ENCODE results near the gene GJC3.
A peak's percentile ranks its signal among the peaks of the same experiment; 100 is the strongest.

Gene GJC3

GRCh38 chr7:99928188-99928587 lies 1.2 kb downstream of the GJC3 start:
- Histone ChIP-seq H3K27ac (ENCODE audit: low read depth, low read length) (no peak overlapping the region), H3K4me1 (ENCODE audit: control insufficient read depth, insufficient read depth, low read length) (peaks cover 11% of the 10 kb centered on the region; the same call in 1 of the 2 replicates), H3K36me3 (ENCODE audit: control insufficient read depth, insufficient read depth, low read length) (no peaks in the 10 kb centered on the region), H3K9me3 (ENCODE audit: control insufficient read depth, insufficient read depth, low read length) (no peaks in the 10 kb centered on the region), H3K4me3 (ENCODE audit: low read depth, low read length) (no peak overlapping the region), H3K9ac (ENCODE audit: low read depth, low read length) (no peak overlapping the region), H3K27me3 (ENCODE audit: control insufficient read depth, insufficient read depth, low read length) (peaks cover 5% of the 10 kb centered on the region; the same call in 1 of the 2 replicates)

DNA sequence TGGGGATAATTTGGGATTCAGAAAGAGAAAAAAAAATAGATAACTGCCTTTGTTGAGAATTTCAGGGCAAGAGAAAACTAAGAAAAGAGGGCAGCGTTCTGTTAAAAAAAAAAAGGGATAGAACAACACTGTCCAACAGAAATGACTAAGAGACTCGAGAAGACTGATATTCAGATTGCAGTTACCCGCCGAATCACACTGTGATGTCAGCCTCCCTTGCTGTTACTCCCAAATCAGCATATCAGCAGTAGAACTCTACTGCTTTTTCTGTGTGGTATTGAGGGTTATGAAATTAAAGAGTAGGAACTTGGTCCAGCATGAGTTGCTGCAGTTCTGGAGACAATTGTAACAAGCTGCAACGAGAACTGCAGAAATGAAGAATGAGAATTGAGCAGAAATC lies 1.9 kb downstream of the GJC3 start:
- Histone ChIP-seq H3K36me3 (ENCODE audit: control insufficient read depth, insufficient read depth, low read length) (no peaks in the 10 kb centered on the region), H3K27ac (ENCODE audit: low read depth, low read length) (no peak overlapping the region), H3K9me3 (ENCODE audit: control insufficient read depth, insufficient read depth, low read length) (no peaks in the 10 kb centered on the region), H3K27me3 (ENCODE audit: control insufficient read depth, insufficient read depth, low read length) (peaks cover 5% of the 10 kb centered on the region; the same call in 1 of the 2 replicates), H3K4me1 (ENCODE audit: control insufficient read depth, insufficient read depth, low read length) (peaks cover 11% of the 10 kb centered on the region; the same call in 1 of the 2 replicates), H3K4me3 (ENCODE audit: low read depth, low read length) (no peak overlapping the region), H3K9ac (ENCODE audit: low read depth, low read length) (no peak overlapping the region)

- Histone ChIP-seq H3K4me3 (ENCODE audit: low read depth, low read length) (no peak overlapping the region), H3K27ac (ENCODE audit: low read depth, low read length) (no peak overlapping the region), H3K36me3 (ENCODE audit: control insufficient read depth, insufficient read depth, low read length) (no peaks in the 10 kb centered on the region), H3K4me1 (ENCODE audit: control insufficient read depth, insufficient read depth, low read length) (peaks cover 11% of the 10 kb centered on the region; the same call in 1 of the 2 replicates), H3K9ac (ENCODE audit: low read depth, low read length) (no peak overlapping the region), H3K27me3 (ENCODE audit: control insufficient read depth, insufficient read depth, low read length) (peaks cover 5% of the 10 kb centered on the region; the same call in 1 of the 2 replicates), H3K9me3 (ENCODE audit: control insufficient read depth, insufficient read depth, low read length) (no peaks in the 10 kb centered on the region)
Measured at GRCh38 chr7:99926321-99926720, 3.1 kb downstream of the GJC3 start.

DNA sequence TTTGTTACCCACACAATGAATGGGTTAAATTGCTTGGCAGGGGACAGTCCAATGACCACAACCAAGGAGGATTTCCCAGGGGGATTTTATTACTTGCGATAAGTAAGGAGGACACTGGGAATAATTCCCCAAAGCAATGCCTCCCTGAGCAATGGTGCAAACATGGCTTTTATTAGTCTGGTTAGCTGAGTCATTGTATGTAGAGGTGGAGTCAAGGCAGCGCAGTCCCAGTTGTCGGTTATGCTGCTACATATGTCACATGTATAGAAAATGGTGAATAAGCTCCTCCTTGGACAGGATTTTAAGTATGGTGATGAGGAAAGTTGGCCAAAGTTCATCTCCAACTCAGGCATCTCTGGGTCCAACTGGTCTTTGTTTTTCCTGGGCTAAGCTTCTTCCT lies 6.2 kb downstream of the GJC3 start:
- Histone ChIP-seq H3K27ac (ENCODE audit: low read depth, low read length) (no peak overlapping the region), H3K4me1 (ENCODE audit: control insufficient read depth, insufficient read depth, low read length) (no peaks in the 10 kb centered on the region), H3K9ac (ENCODE audit: low read depth, low read length) (no peak overlapping the region), H3K4me3 (ENCODE audit: low read depth, low read length) (no peak overlapping the region), H3K27me3 (ENCODE audit: control insufficient read depth, insufficient read depth, low read length) (peaks cover under 1% of the 10 kb centered on the region; the same call in 1 of the 2 replicates), H3K36me3 (ENCODE audit: control insufficient read depth, insufficient read depth, low read length) (no peaks in the 10 kb centered on the region), H3K9me3 (ENCODE audit: control insufficient read depth, insufficient read depth, low read length) (peaks cover 7% of the 10 kb centered on the region; the same call in 1 of the 2 replicates)

DNA sequence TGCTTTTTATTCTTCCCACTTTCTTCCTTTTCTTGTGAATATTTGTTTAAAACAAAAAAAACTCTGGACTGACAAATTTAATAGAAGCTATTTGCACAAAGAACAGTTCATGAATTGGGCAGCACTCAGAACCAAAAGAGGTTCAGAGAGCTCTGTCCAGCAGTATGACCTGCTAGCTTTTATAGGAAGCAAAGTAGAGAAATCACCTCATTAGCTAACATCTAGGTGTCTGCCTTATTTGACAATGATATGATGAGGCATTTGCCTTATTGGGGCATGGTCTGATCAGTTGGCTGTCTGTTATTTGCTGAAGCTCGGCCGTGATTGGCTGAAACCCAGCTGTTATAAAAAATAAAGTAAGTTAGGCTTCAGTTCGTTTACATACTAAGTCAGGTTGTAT lies 9.3 kb downstream of the GJC3 start:
- H3K27me3 ChIP-seq (ENCODE audit: control insufficient read depth, insufficient read depth, low read length) = no peaks in the 10 kb centered on the region; the same call in 1 of the 2 replicates
- peaks cover 7% of the 10 kb centered on the region; the same call in 1 of the 2 replicates for H3K9me3 ChIP-seq (ENCODE audit: control insufficient read depth, insufficient read depth, low read length)
- H3K36me3 ChIP-seq (ENCODE audit: control insufficient read depth, insufficient read depth, low read length) = peaks cover 23% of the 10 kb centered on the region
- H3K27ac ChIP-seq (ENCODE audit: low read depth, low read length) = no peak overlapping the region
- H3K4me3 ChIP-seq (ENCODE audit: low read depth, low read length) = peak overlapping the region; percentile 84
- H3K9ac ChIP-seq (ENCODE audit: low read depth, low read length) = no peak overlapping the region
- no peaks in the 10 kb centered on the region for H3K4me1 ChIP-seq (ENCODE audit: control insufficient read depth, insufficient read depth, low read length)

GRCh38 chr7:99919814-99920112 lies 9.7 kb downstream of the GJC3 start:
- Histone ChIP-seq H3K27ac (ENCODE audit: low read depth, low read length) (peak overlapping the region; percentile 69), H3K4me3 (ENCODE audit: low read depth, low read length) (peak overlapping the region; percentile 84), H3K27me3 (ENCODE audit: control insufficient read depth, insufficient read depth, low read length) (no peaks in the 10 kb centered on the region; the same call in 1 of the 2 replicates), H3K36me3 (ENCODE audit: control insufficient read depth, insufficient read depth, low read length) (peaks cover 25% of the 10 kb centered on the region), H3K9ac (ENCODE audit: low read depth, low read length) (peak overlapping the region; percentile 33; the same call in 1 of the 2 replicates), H3K4me1 (ENCODE audit: control insufficient read depth, insufficient read depth, low read length) (no peaks in the 10 kb centered on the region), H3K9me3 (ENCODE audit: control insufficient read depth, insufficient read depth, low read length) (peaks cover 7% of the 10 kb centered on the region; the same call in 1 of the 2 replicates)

DNA sequence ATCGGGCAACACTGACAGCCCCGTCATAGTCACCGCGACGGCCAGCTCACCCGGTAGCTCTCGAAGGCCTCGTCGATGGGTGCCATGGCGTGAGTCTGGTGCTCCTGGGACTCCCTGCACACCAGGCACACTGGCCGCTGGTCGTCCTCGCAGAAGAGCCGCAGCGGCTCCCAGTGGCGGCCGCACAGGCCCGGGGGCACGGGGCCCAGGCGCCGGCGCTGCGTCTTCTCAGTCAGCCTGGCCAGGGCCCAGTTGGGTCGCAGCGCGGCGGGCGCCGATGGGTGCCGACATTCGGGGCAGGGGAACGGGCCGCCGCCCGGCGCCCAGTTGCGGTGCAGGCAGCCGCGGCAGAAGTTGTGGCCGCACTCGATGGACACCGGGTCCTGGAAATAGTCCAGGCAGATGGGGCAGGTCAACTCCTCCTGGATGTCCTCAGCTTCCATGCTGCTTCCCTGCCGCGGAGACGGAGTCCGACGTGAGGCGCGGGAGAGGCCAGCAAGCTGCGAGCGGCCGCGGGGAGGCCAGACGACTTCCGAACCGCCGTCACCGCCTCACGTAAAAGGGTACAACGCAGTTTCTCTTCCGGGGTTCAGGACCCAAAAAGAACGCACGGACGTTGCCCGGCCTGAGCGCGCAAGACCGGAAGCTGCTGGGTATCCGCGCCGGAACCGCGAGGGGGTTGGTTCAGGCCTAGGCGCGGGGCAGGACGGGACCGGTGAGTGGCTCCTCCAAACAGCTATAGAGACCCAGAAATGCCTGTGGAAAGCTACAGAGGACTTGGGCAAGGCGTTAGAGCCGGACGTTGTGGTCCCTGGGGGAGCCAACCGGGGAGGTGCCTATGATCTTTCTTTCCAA lies 10.2 kb downstream of the GJC3 start, which contains the start of gene TRIM4:
TSS of gene TRIM4 (minus strand) at position 572 of the 855 bp plus-strand sequence. CDS start at position 443, 129 bp downstream.
- peaks cover 7% of the 10 kb centered on the region; the same call in 1 of the 2 replicates for H3K9me3 ChIP-seq (ENCODE audit: control insufficient read depth, insufficient read depth, low read length)
- peak within 1 kb of the TSS; percentile 69 for H3K27ac ChIP-seq (ENCODE audit: low read depth, low read length)
- H3K4me1 ChIP-seq (ENCODE audit: control insufficient read depth, insufficient read depth, low read length) = no peaks in the 10 kb centered on the region
- no peaks in the 10 kb centered on the region; the same call in 1 of the 2 replicates for H3K27me3 ChIP-seq (ENCODE audit: control insufficient read depth, insufficient read depth, low read length)
- H3K4me3 ChIP-seq (ENCODE audit: low read depth, low read length) = peak within 1 kb of the TSS; percentile 84
- H3K9ac ChIP-seq (ENCODE audit: low read depth, low read length) = peak within 1 kb of the TSS; percentile 33
- peaks cover 25% of the 10 kb centered on the region for H3K36me3 ChIP-seq (ENCODE audit: control insufficient read depth, insufficient read depth, low read length)

DNA sequence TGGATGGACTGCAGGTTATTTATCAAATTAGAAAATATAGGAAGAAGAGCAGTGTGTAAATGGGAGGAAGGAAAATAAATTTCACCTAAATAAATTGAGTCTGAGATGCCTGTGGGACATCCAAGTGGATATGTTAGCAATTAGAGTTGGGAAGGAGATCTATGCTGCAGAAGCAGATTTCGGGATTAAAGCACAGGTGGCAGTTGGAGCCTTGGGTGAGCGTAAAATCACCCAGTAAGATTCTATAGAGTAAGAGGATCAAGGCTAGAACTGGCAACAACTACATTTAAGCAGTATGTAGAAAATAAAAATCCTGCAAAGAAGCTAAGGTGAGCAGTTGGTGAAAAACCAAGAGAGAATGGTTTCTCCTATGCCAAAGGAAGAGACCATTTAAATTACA lies 18.4 kb downstream of the GJC3 start:
- H3K9me3 ChIP-seq (ENCODE audit: control insufficient read depth, insufficient read depth, low read length) = no peaks in the 10 kb centered on the region
- H3K27ac ChIP-seq (ENCODE audit: low read depth, low read length) = no peak overlapping the region
- no peak overlapping the region for H3K4me3 ChIP-seq (ENCODE audit: low read depth, low read length)
- no peak overlapping the region for H3K9ac ChIP-seq (ENCODE audit: low read depth, low read length)
- H3K27me3 ChIP-seq (ENCODE audit: control insufficient read depth, insufficient read depth, low read length) = no peaks in the 10 kb centered on the region
- no peaks in the 10 kb centered on the region for H3K4me1 ChIP-seq (ENCODE audit: control insufficient read depth, insufficient read depth, low read length)
- peaks cover 39% of the 10 kb centered on the region for H3K36me3 ChIP-seq (ENCODE audit: control insufficient read depth, insufficient read depth, low read length)

DNA sequence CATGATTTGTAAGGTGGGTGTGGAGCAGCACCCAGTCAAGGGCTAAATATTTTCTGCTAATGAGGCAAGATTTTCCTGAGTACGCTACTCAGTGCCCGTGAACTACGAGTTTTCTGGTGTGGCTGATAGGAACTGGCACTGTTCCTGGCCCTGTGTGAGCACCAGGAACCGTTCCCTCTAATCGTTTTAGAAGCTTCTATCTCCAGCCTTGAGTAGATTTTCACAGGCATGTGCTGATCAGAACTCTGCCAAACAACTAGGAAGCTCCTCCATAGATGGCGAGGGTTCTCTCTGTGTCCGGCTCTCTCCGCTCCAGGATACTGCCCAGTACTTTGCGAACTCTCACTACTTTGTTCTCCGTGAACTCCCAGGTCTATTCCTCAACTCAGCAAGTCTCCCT lies 27.8 kb downstream of the GJC3 start:
- Histone ChIP-seq H3K36me3 (ENCODE audit: control insufficient read depth, insufficient read depth, low read length) (peaks cover 50% of the 10 kb centered on the region), H3K4me3 (ENCODE audit: low read depth, low read length) (no peak overlapping the region), H3K27me3 (ENCODE audit: control insufficient read depth, insufficient read depth, low read length) (no peaks in the 10 kb centered on the region), H3K27ac (ENCODE audit: low read depth, low read length) (no peak overlapping the region), H3K9ac (ENCODE audit: low read depth, low read length) (no peak overlapping the region), H3K4me1 (ENCODE audit: control insufficient read depth, insufficient read depth, low read length) (no peaks in the 10 kb centered on the region), H3K9me3 (ENCODE audit: control insufficient read depth, insufficient read depth, low read length) (no peaks in the 10 kb centered on the region)

DNA sequence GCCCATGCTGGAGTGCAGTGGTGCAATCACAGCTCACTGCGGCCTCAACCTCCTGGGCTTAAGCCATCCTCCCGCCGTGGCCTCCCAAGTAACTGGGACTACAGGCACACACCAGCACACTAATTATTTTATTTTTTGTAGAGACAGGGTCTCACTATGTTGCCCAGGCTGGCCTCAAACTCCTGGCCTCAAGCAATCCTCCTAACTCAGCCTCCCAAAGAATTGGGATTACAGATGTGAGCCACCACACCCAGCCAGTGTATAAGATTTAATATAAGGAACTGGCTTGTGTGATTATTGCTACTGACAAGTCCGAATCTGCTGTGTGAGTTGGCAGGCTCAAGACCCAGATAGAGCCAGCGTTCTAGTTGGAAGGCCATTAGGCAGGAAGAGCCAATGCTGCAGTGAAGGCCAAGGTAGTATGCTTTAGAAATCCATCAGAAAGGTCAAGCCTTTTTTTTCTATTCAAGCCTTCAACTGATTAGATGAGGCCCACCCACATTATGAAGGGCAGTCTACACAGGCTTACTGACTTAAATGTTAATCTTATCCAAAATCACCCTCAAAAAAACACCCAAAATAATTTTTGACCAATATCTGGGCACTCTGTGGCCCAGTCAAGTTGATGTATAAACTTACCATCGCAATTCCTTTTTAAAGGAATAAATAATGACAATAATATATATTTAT lies 29.4 kb downstream of the GJC3 start:
- H3K4me3 ChIP-seq (ENCODE audit: low read depth, low read length) = no peak overlapping the region
- H3K36me3 ChIP-seq (ENCODE audit: control insufficient read depth, insufficient read depth, low read length) = peaks cover 44% of the 10 kb centered on the region
- no peaks in the 10 kb centered on the region for H3K9me3 ChIP-seq (ENCODE audit: control insufficient read depth, insufficient read depth, low read length)
- no peak overlapping the region for H3K27ac ChIP-seq (ENCODE audit: low read depth, low read length)
- H3K4me1 ChIP-seq (ENCODE audit: control insufficient read depth, insufficient read depth, low read length) = no peaks in the 10 kb centered on the region
- H3K27me3 ChIP-seq (ENCODE audit: control insufficient read depth, insufficient read depth, low read length) = no peaks in the 10 kb centered on the region
- H3K9ac ChIP-seq (ENCODE audit: low read depth, low read length) = no peak overlapping the region

DNA sequence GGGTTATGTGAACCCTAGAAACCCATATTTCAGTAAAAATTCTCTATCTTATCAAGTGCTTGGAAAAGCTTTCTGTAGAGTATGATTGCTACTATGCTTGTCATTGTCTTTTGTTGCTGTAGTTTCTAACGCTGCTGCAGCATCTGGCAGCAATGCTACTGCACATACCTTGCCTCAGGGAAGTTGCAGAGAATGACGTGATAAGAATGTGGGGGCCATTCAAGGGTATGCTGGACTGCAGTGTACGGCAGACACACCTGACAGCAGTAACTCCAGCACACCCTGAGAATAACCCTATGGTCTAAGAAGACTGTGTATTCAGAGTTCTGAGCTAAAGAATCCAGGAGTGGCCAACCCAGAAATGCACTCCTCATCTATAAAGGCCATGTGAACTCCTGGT lies 30.6 kb downstream of the GJC3 start:
- H3K27ac ChIP-seq (ENCODE audit: low read depth, low read length) = no peak overlapping the region
- H3K27me3 ChIP-seq (ENCODE audit: control insufficient read depth, insufficient read depth, low read length) = no peaks in the 10 kb centered on the region
- no peaks in the 10 kb centered on the region for H3K4me1 ChIP-seq (ENCODE audit: control insufficient read depth, insufficient read depth, low read length)
- H3K36me3 ChIP-seq (ENCODE audit: control insufficient read depth, insufficient read depth, low read length) = peaks cover 39% of the 10 kb centered on the region
- no peak overlapping the region for H3K9ac ChIP-seq (ENCODE audit: low read depth, low read length)
- no peaks in the 10 kb centered on the region for H3K9me3 ChIP-seq (ENCODE audit: control insufficient read depth, insufficient read depth, low read length)
- H3K4me3 ChIP-seq (ENCODE audit: low read depth, low read length) = no peak overlapping the region
